ENCODE data around the gene SUCLA2. TPM values are rescaled to one million over a fixed set of nuclear protein-coding genes. Genes with fewer than 3 reads are reported as not detected.

Gene SUCLA2
- total and polyA plus RNA-seq, 10 of the 15 experiments (the other 5 are each of a cell fraction or from before 2014, with no cell fraction given) = 27.5 to 83.4 (median 42.8) TPM

- ATAC-seq = no peak
- no peak for DNase-seq (ENCODE audit: low read depth, low spot score)
- Histone ChIP-seq H4K20me1 (ENCODE audit: control insufficient read depth, insufficient read depth) (no peaks in the 10 kb centered on the region), H3K9ac (ENCODE audit: control insufficient read depth, insufficient read depth, low read length) (no peak overlapping the region), H2AFZ (ENCODE audit: control insufficient read depth, low read depth, low read length) (no peak overlapping the region), H3K79me2 (ENCODE audit: control insufficient read depth, insufficient read depth, low read length) (no peaks in the 10 kb centered on the region), H3K4me2 (ENCODE audit: control insufficient read depth, insufficient read depth) (no peak overlapping the region), H3K4me1 (ENCODE audit: control insufficient read depth, insufficient read depth, low read length) (no peaks in the 10 kb centered on the region), H3K9me3 (replicated peaks; ENCODE audit: control insufficient read depth, insufficient read depth, low read length) (peaks cover 23% of the 10 kb centered on the region; the same call in 2 of the 3 replicates), H3K36me3 (ENCODE audit: control insufficient read depth in 2 of 2, insufficient read depth in 2 of 2, low read length in 1 of 2) (peaks cover 0 to 5% of the 10 kb centered on the region in 2 experiments; a peak in 1 of 4 replicates), H3K27me3 (replicated peaks in 1 of 2; ENCODE audit: control insufficient read depth in 2 of 2, insufficient read depth in 2 of 2, low read length in 1 of 2) (no peaks in the 10 kb centered on the region), H3K4me3 (no peak overlapping the region), H3K27ac (ENCODE audit: control insufficient read depth, insufficient read depth) (no peak overlapping the region)
- SMC1A ChIA-PET (ENCODE audit: uncharacterized antibody, unreplicated experiment) = no interaction called here
- WGBS (ENCODE audit: insufficient coverage, insufficient replicate concordance, low lambda C conversion rate, missing lambda C conversion rate) = 100% methylated on average over 1 of the region's 4 CpGs
- in situ Hi-C loops (cut with MboI) (no loop called here), intact Hi-C loops (cut with micrococcal nuclease; ENCODE audit: unreplicated experiment) (no loop called here)
- no TSS peak for BruUV-seq (replicated peaks)
- TF ChIP-seq PML (IDR thresholded peaks at IDR 0.05; ENCODE audit: low read length) (no peak), ESRRA (IDR thresholded peaks at IDR 0.05; ENCODE audit: low read length) (no peak), TBL1XR1 (IDR thresholded peaks at IDR 0.05; ENCODE audit: low read depth, low read length) (no peak), MYB (IDR thresholded peaks at IDR 0.05; ENCODE audit: borderline replicate concordance, low read depth, low read length) (no peak), ZBED1 (IDR thresholded peaks at IDR 0.05; ENCODE audit: borderline replicate concordance) (no peak), MTA3 (IDR thresholded peaks at IDR 0.05; ENCODE audit: borderline replicate concordance, low read length) (no peak)
- RAD21 ChIA-PET (ENCODE audit: unreplicated experiment) = no interaction called here
- POLR2A ChIA-PET = no interaction called here
- CTCF ChIA-PET = interaction anchor here (0.7 kb wide), 1 partner anchor 165 kb away, joined by 3 read pairs; no protein-coding TSS in a partner anchor
- FAIRE-seq = no peak
These were observed 41.4 kb downstream of the SUCLA2 start for GRCh38 chr13:47959468-47960247.

GRCh38 chr13:47957073-47957472 lies 44.0 kb downstream of the SUCLA2 start:
- SMC1A ChIA-PET (ENCODE audit: uncharacterized antibody, unreplicated experiment) = interaction anchor here (1.1 kb wide), 1 partner anchor 10 kb away, joined by 3 read pairs; no protein-coding TSS in a partner anchor

More at GRCh38 chr13:47957073-47957472, 44.0 kb downstream of the SUCLA2 start:
- Histone ChIP-seq H4K20me1 (ENCODE audit: control insufficient read depth, insufficient read depth) (no peaks in the 10 kb centered on the region), H3K27ac (ENCODE audit: control insufficient read depth, insufficient read depth) (no peak overlapping the region), H3K79me2 (ENCODE audit: control insufficient read depth, insufficient read depth, low read length) (no peaks in the 10 kb centered on the region), H3K36me3 (ENCODE audit: control insufficient read depth in 2 of 2, insufficient read depth in 2 of 2, low read length in 1 of 2) (no peaks in the 10 kb centered on the region; a peak in 1 of 4 replicates), H3K27me3 (replicated peaks in 1 of 2; ENCODE audit: control insufficient read depth in 2 of 2, insufficient read depth in 2 of 2, low read length in 1 of 2) (no peaks in the 10 kb centered on the region), H2AFZ (ENCODE audit: control insufficient read depth, low read depth, low read length) (no peak overlapping the region), H3K4me1 (ENCODE audit: control insufficient read depth, insufficient read depth, low read length) (no peaks in the 10 kb centered on the region), H3K4me2 (ENCODE audit: control insufficient read depth, insufficient read depth) (no peak overlapping the region), H3K9ac (ENCODE audit: control insufficient read depth, insufficient read depth, low read length) (no peak overlapping the region), H3K4me3 (no peak overlapping the region), H3K9me3 (replicated peaks; ENCODE audit: control insufficient read depth, insufficient read depth, low read length) (peaks cover 22% of the 10 kb centered on the region; the same call in 2 of the 3 replicates)
- RAD21 ChIA-PET (ENCODE audit: unreplicated experiment) = no interaction called here
- CTCF ChIA-PET = no interaction called here
- FAIRE-seq = no peak
- in situ Hi-C loops (cut with MboI) = no loop called here
- intact Hi-C loops (cut with micrococcal nuclease; ENCODE audit: unreplicated experiment) = no loop called here
- no peak for ATAC-seq
- TF ChIP-seq ZBED1 (IDR thresholded peaks at IDR 0.05; ENCODE audit: borderline replicate concordance) = no peak
- POLR2A ChIA-PET = no interaction called here
- WGBS (ENCODE audit: insufficient coverage, insufficient replicate concordance, low lambda C conversion rate, missing lambda C conversion rate) = 95% methylated on average over 5 of the region's 5 CpGs
- no TSS peak for BruUV-seq (replicated peaks)
- DNase-seq (ENCODE audit: low read depth, low spot score) = no peak

All from GM12878 (cell line).